ENCODE measurements around the gene ELAVL4.

- TF ChIP-seq, protein P1, sequence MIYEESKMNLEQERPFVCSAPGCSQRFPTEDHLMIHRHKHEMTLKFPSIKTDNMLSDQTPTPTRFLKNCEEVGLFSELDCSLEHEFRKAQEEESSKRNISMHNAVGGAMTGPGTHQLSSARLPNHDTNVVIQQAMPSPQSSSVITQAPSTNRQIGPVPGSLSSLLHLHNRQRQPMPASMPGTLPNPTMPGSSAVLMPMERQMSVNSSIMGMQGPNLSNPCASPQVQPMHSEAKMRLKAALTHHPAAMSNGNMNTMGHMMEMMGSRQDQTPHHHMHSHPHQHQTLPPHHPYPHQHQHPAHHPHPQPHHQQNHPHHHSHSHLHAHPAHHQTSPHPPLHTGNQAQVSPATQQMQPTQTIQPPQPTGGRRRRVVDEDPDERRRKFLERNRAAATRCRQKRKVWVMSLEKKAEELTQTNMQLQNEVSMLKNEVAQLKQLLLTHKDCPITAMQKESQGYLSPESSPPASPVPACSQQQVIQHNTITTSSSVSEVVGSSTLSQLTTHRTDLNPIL (CRISPR knock-in tag; IDR thresholded peaks at IDR 0.05; ENCODE audit: low read depth), result no peak
- TF ChIP-seq, protein P2, sequence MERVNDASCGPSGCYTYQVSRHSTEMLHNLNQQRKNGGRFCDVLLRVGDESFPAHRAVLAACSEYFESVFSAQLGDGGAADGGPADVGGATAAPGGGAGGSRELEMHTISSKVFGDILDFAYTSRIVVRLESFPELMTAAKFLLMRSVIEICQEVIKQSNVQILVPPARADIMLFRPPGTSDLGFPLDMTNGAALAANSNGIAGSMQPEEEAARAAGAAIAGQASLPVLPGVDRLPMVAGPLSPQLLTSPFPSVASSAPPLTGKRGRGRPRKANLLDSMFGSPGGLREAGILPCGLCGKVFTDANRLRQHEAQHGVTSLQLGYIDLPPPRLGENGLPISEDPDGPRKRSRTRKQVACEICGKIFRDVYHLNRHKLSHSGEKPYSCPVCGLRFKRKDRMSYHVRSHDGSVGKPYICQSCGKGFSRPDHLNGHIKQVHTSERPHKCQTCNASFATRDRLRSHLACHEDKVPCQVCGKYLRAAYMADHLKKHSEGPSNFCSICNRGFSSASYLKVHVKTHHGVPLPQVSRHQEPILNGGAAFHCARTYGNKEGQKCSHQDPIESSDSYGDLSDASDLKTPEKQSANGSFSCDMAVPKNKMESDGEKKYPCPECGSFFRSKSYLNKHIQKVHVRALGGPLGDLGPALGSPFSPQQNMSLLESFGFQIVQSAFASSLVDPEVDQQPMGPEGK (CRISPR knock-in tag; IDR thresholded peaks at IDR 0.05; ENCODE audit: borderline replicate concordance), result no peak
- TF ChIP-seq ARNTL (CRISPR knock-in tag; IDR thresholded peaks at IDR 0.05; ENCODE audit: borderline replicate concordance, low read depth) (no peak), CSDC2 (CRISPR knock-in tag; IDR thresholded peaks at IDR 0.05) (no peak), TOX (CRISPR knock-in tag; IDR thresholded peaks at IDR 0.05; ENCODE audit: borderline replicate concordance) (no peak), ZNF565 (CRISPR knock-in tag; conservative IDR thresholded peaks at IDR 0.05; ENCODE audit: low read depth) (no peak), ZFP30 (CRISPR knock-in tag; IDR thresholded peaks at IDR 0.05) (no peak), ESRRG (CRISPR knock-in tag; IDR thresholded peaks at IDR 0.05) (no peak), OSR1 (CRISPR knock-in tag; IDR thresholded peaks at IDR 0.05) (no peak), ZFP3 (CRISPR knock-in tag; IDR thresholded peaks at IDR 0.05) (no peak), SNAI2 (CRISPR knock-in tag; IDR thresholded peaks at IDR 0.05) (no peak)
- TF ChIP-seq, protein P3, sequence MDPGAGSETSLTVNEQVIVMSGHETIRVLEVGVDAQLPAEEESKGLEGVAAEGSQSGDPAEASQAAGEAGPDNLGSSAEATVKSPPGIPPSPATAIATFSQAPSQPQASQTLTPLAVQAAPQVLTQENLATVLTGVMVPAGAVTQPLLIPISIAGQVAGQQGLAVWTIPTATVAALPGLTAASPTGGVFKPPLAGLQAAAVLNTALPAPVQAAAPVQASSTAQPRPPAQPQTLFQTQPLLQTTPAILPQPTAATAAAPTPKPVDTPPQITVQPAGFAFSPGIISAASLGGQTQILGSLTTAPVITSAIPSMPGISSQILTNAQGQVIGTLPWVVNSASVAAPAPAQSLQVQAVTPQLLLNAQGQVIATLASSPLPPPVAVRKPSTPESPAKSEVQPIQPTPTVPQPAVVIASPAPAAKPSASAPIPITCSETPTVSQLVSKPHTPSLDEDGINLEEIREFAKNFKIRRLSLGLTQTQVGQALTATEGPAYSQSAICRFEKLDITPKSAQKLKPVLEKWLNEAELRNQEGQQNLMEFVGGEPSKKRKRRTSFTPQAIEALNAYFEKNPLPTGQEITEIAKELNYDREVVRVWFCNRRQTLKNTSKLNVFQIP (CRISPR knock-in tag; IDR thresholded peaks at IDR 0.05; ENCODE audit: borderline replicate concordance, low read depth), result no peak
These were observed 396 bp downstream of the ELAVL4 start for GRCh38 chr1:50109116-50109515.

Data from SK-N-SH treated with all-trans-retinoic acid at 6 μM for 48 hours (cell line).